ENCODE results near the gene NKD1.

The NKD1 gene

GRCh38 chr16:50598256-50598894, 50.2 kb downstream of the NKD1 start:
- Mint-ChIP-seq H3K36me3 (ENCODE audit: low read depth) (no peaks in the 10 kb centered on the region), H3K27me3 (no peaks in the 10 kb centered on the region), H3K4me1 (ENCODE audit: low read depth) (peaks cover 36% of the 10 kb centered on the region), H3K4me3 (no peak overlapping the region), H3K27ac (no peak overlapping the region), H3K9me3 (no peaks in the 10 kb centered on the region)

- peak overlapping the region; percentile 54 for H3K27ac Mint-ChIP-seq
- no peaks in the 10 kb centered on the region for H3K27me3 Mint-ChIP-seq
- no peak overlapping the region for H3K4me3 Mint-ChIP-seq
- no peaks in the 10 kb centered on the region for H3K9me3 Mint-ChIP-seq
- peaks cover 39% of the 10 kb centered on the region for H3K4me1 Mint-ChIP-seq (ENCODE audit: low read depth)
- H3K36me3 Mint-ChIP-seq (ENCODE audit: low read depth) = no peaks in the 10 kb centered on the region
These were observed 50.8 kb downstream of the NKD1 start for GRCh38 chr16:50598936-50599361.

- H3K27ac Mint-ChIP-seq = peak overlapping the region; percentile 54
- no peak overlapping the region for H3K4me3 Mint-ChIP-seq
- H3K9me3 Mint-ChIP-seq = no peaks in the 10 kb centered on the region
- no peaks in the 10 kb centered on the region for H3K27me3 Mint-ChIP-seq
- H3K4me1 Mint-ChIP-seq (ENCODE audit: low read depth) = peaks cover 39% of the 10 kb centered on the region
- H3K36me3 Mint-ChIP-seq (ENCODE audit: low read depth) = no peaks in the 10 kb centered on the region
These were observed 51.3 kb downstream of the NKD1 start for GRCh38 chr16:50599494-50599893.

GRCh38 chr16:50600582-50601283, 52.5 kb downstream of the NKD1 start:
- Mint-ChIP-seq H3K4me1 (ENCODE audit: low read depth) (peaks cover 39% of the 10 kb centered on the region), H3K4me3 (no peak overlapping the region), H3K36me3 (ENCODE audit: low read depth) (no peaks in the 10 kb centered on the region), H3K27ac (no peak overlapping the region), H3K27me3 (no peaks in the 10 kb centered on the region), H3K9me3 (no peaks in the 10 kb centered on the region)

GRCh38 chr16:50601341-50601740, 53.1 kb downstream of the NKD1 start:
- H3K27ac Mint-ChIP-seq = no peak overlapping the region
- H3K4me1 Mint-ChIP-seq (ENCODE audit: low read depth) = peaks cover 39% of the 10 kb centered on the region
- H3K36me3 Mint-ChIP-seq (ENCODE audit: low read depth) = no peaks in the 10 kb centered on the region
- no peak overlapping the region for H3K4me3 Mint-ChIP-seq
- no peaks in the 10 kb centered on the region for H3K27me3 Mint-ChIP-seq
- H3K9me3 Mint-ChIP-seq = no peaks in the 10 kb centered on the region

- Mint-ChIP-seq H3K4me1 (ENCODE audit: low read depth) (peaks cover 39% of the 10 kb centered on the region), H3K27me3 (no peaks in the 10 kb centered on the region), H3K9me3 (no peaks in the 10 kb centered on the region), H3K27ac (no peak overlapping the region), H3K36me3 (ENCODE audit: low read depth) (no peaks in the 10 kb centered on the region), H3K4me3 (no peak overlapping the region)
These were observed 53.9 kb downstream of the NKD1 start for GRCh38 chr16:50602126-50602525.

GRCh38 chr16:50602531-50603205, 54.5 kb downstream of the NKD1 start:
- peak overlapping the region; percentile 5 for H3K4me3 Mint-ChIP-seq

GRCh38 chr16:50603206-50604064, 55.2 kb downstream of the NKD1 start:
- Mint-ChIP-seq H3K27me3 (no peaks in the 10 kb centered on the region), H3K36me3 (ENCODE audit: low read depth) (no peaks in the 10 kb centered on the region)

More at GRCh38 chr16:50602531-50603205, 54.5 kb downstream of the NKD1 start:
- Mint-ChIP-seq H3K4me1 (ENCODE audit: low read depth) (peaks cover 39% of the 10 kb centered on the region), H3K27ac (no peak overlapping the region), H3K27me3 (no peaks in the 10 kb centered on the region), H3K36me3 (ENCODE audit: low read depth) (no peaks in the 10 kb centered on the region), H3K9me3 (no peaks in the 10 kb centered on the region)

GRCh38 chr16:50604065-50604418, 55.8 kb downstream of the NKD1 start:
- H3K9me3 Mint-ChIP-seq = no peaks in the 10 kb centered on the region
- no peak overlapping the region for H3K4me3 Mint-ChIP-seq
- no peaks in the 10 kb centered on the region for H3K36me3 Mint-ChIP-seq (ENCODE audit: low read depth)
- H3K27ac Mint-ChIP-seq = no peak overlapping the region
- H3K27me3 Mint-ChIP-seq = no peaks in the 10 kb centered on the region
- peaks cover 39% of the 10 kb centered on the region for H3K4me1 Mint-ChIP-seq (ENCODE audit: low read depth)

More at GRCh38 chr16:50603206-50604064, 55.2 kb downstream of the NKD1 start:
- Mint-ChIP-seq H3K4me1 (ENCODE audit: low read depth) (peaks cover 39% of the 10 kb centered on the region), H3K9me3 (no peaks in the 10 kb centered on the region), H3K27ac (no peak overlapping the region), H3K4me3 (no peak overlapping the region)

- Mint-ChIP-seq H3K27ac (no peak overlapping the region), H3K36me3 (ENCODE audit: low read depth) (no peaks in the 10 kb centered on the region), H3K27me3 (no peaks in the 10 kb centered on the region), H3K9me3 (no peaks in the 10 kb centered on the region), H3K4me1 (ENCODE audit: low read depth) (peaks cover 33% of the 10 kb centered on the region), H3K4me3 (no peak overlapping the region)
These were observed 56.4 kb downstream of the NKD1 start for GRCh38 chr16:50604610-50605009.

- H3K36me3 Mint-ChIP-seq (ENCODE audit: low read depth) = no peaks in the 10 kb centered on the region
- H3K4me1 Mint-ChIP-seq (ENCODE audit: low read depth) = peaks cover 21% of the 10 kb centered on the region
- no peak overlapping the region for H3K4me3 Mint-ChIP-seq
- no peaks in the 10 kb centered on the region for H3K27me3 Mint-ChIP-seq
- no peaks in the 10 kb centered on the region for H3K9me3 Mint-ChIP-seq
- no peak overlapping the region for H3K27ac Mint-ChIP-seq
These were observed 57.7 kb downstream of the NKD1 start for GRCh38 chr16:50605733-50606430.

- Mint-ChIP-seq H3K27me3 (no peaks in the 10 kb centered on the region), H3K4me1 (ENCODE audit: low read depth) (peaks cover 21% of the 10 kb centered on the region), H3K27ac (no peak overlapping the region), H3K4me3 (no peak overlapping the region), H3K36me3 (ENCODE audit: low read depth) (no peaks in the 10 kb centered on the region), H3K9me3 (no peaks in the 10 kb centered on the region)
These were observed 58.3 kb downstream of the NKD1 start for GRCh38 chr16:50606431-50607050.

GRCh38 chr16:50607051-50607431, 58.8 kb downstream of the NKD1 start:
- H3K9me3 Mint-ChIP-seq = no peaks in the 10 kb centered on the region
- H3K4me3 Mint-ChIP-seq = no peak overlapping the region
- peaks cover 17% of the 10 kb centered on the region for H3K4me1 Mint-ChIP-seq (ENCODE audit: low read depth)
- H3K36me3 Mint-ChIP-seq (ENCODE audit: low read depth) = no peaks in the 10 kb centered on the region
- H3K27ac Mint-ChIP-seq = no peak overlapping the region
- H3K27me3 Mint-ChIP-seq = no peaks in the 10 kb centered on the region

GRCh38 chr16:50607447-50607846, 59.3 kb downstream of the NKD1 start:
- no peaks in the 10 kb centered on the region for H3K9me3 Mint-ChIP-seq
- no peaks in the 10 kb centered on the region for H3K36me3 Mint-ChIP-seq (ENCODE audit: low read depth)
- no peak overlapping the region for H3K4me3 Mint-ChIP-seq
- H3K27ac Mint-ChIP-seq = no peak overlapping the region
- peaks cover 13% of the 10 kb centered on the region for H3K4me1 Mint-ChIP-seq (ENCODE audit: low read depth)
- H3K27me3 Mint-ChIP-seq = no peaks in the 10 kb centered on the region
